CD4-positive, alpha-beta memory T cell (primary cell): ENCODE data around the gene BRIP1. TPM values are rescaled to one million over a fixed set of nuclear protein-coding genes. Genes with fewer than 3 reads are reported as not detected.
"Not testable (repeated sequence)": the region's sequence is repeated elsewhere in the genome, so short reads cannot be mapped to it uniquely, and the experiment has no call there.

ENCODE experiments used
- CTCF ChIA-PET: fragments of 350-600 bp; sonication (Branson Sonifier 250); formaldehyde crosslinking; loops from one replicate; lab custom pipeline; 2021; ENCODE audit warnings: inconsistent platforms; ENCODE audit not compliant: partially characterized antibody; lab: Charles Lee
- POLR2A ChIA-PET: fragments of 350-600 bp; sonication (Branson Sonifier 250); formaldehyde crosslinking; loops from one replicate; lab custom pipeline; 2021; ENCODE audit not compliant: partially characterized antibody; lab: Charles Lee
- DNase-seq, 5 donors: peaks; one replicate each; pipeline versions ENCODE4 v3.0.0 to v3.0.0-alpha.2; 2020 to 2022; ENCODE audit warnings: mixed read lengths in 1 of 5
- H3K27ac ChIP-seq: one replicate; pipeline ENCODE4 v1.7.0; 2013; ENCODE audit warnings: low read depth, low read length
- H3K27me3 ChIP-seq: 2 replicates; pipeline ENCODE4 v1.7.0; 2013; ENCODE audit warnings: mild to moderate bottlenecking, low read length, moderate library complexity; ENCODE audit not compliant: insufficient read depth
- H3K36me3 ChIP-seq: 2 replicates; pipeline ENCODE4 v1.7.0; 2013; ENCODE audit warnings: mild to moderate bottlenecking, low read length, moderate library complexity; ENCODE audit not compliant: insufficient read depth
- H3K4me1 ChIP-seq: 2 replicates; pipeline ENCODE4 v1.7.0; 2013; ENCODE audit warnings: mild to moderate bottlenecking, low read length, moderate library complexity; ENCODE audit not compliant: insufficient read depth
- H3K4me3 ChIP-seq, 2 donors: one replicate each; pipeline ENCODE4 v1.7.0; 2013; ENCODE audit warnings: low read length in 2 of 2, mild to moderate bottlenecking in 1 of 2
- H3K9me3 ChIP-seq, 2 donors: one replicate each; pipeline ENCODE4 v1.7.0; 2013; ENCODE audit warnings: low read length in 2 of 2, control low read depth in 1 of 2; ENCODE audit not compliant: control insufficient read depth in 1 of 2
- H3K27ac Mint-ChIP-seq, 7 donors: one replicate each; pipeline ENCODE4 v1.8.0; 2020 to 2021; ENCODE audit warnings: mixed read lengths in 7 of 7, mild to moderate bottlenecking in 6 of 7, inconsistent platforms in 3 of 7, moderate library complexity in 3 of 7
- H3K27me3 Mint-ChIP-seq, 2 donors: one replicate each; pipeline ENCODE4 v1.8.0; 2020 to 2021; ENCODE audit warnings: mixed read lengths in 2 of 2
- H3K36me3 Mint-ChIP-seq, 2 donors: one replicate each; pipeline ENCODE4 v1.8.0; 2020 to 2021; ENCODE audit warnings: mixed read lengths in 2 of 2, inconsistent platforms in 1 of 2, mild to moderate bottlenecking in 1 of 2
- H3K4me1 Mint-ChIP-seq, 4 donors: one replicate each; pipeline ENCODE4 v1.8.0; 2020 to 2021; ENCODE audit warnings: mixed read lengths in 4 of 4, mild to moderate bottlenecking in 1 of 4
- H3K4me3 Mint-ChIP-seq, 8 donors: one replicate each; pipeline ENCODE4 v1.8.0; 2020 to 2021; ENCODE audit warnings: mixed read lengths in 8 of 8, mild to moderate bottlenecking in 7 of 8, moderate library complexity in 6 of 8, inconsistent platforms in 3 of 8
- H3K9me3 Mint-ChIP-seq, 8 donors: one replicate each; pipeline ENCODE4 v1.8.0; 2020 to 2021; ENCODE audit warnings: mixed read lengths in 8 of 8, mild to moderate bottlenecking in 5 of 8, inconsistent platforms in 3 of 8, moderate library complexity in 1 of 8
- intact Hi-C: fragments of 100-400 bp; cut with micrococcal nuclease; formaldehyde crosslinking; loops from one replicate; pipeline ENCODE4 v1.15.1; 2023
- polyA plus RNA-seq, 2 donors: library from polyadenylated mRNA; unstranded; fragments of 300-500 nt; fragmentation: Illumina TruSeq; gene quantifications; one replicate each; pipeline ENCODE4 v1.2.3, GENCODE V29; 2021
- total RNA-seq, 2 experiments: library from RNA; stranded (reverse); gene quantifications; one replicate each; pipeline ENCODE4 v1.2.3, GENCODE V29; 2021

BRIP1 gene
- total and polyA plus RNA-seq, 4 experiments from 2014 or later: 0.31 to 1.7 (median 1.3) TPM

DNA sequence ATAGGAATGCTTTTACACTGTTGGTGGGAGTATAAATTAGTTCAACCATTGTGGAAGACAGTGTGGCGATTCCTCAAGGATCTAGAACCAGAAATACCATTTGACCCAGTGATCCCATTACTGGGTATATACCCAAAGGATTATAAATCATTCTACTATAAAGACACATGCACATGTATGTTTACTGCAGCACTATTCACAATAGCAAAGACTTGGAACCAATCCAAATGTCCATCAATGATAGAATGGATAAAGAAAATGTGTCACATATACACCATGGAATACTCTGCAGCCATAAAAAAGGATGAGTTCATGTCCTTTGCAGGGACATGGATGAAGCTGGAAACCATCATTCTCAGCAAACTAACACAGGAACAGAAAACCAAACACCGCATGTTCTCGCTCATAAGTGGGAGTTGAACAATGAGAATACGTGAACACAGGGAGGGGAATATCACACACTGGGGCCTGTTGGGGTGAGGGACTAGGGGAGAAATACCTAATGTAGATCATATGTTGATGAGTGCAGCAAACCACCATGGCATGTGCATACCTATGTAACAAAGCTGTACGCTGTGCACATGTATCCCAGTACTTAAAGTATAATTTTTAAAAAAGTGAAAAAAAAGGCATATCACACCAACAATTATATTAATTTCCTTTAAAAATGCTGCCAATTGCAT lies 196.8 kb downstream of the BRIP1 start:
- H3K4me1 ChIP-seq, intact Hi-C loops, H3K27ac ChIP-seq, H3K9me3 Mint-ChIP-seq, DNase-seq, H3K36me3 Mint-ChIP-seq, H3K9me3 ChIP-seq, H3K27me3 ChIP-seq, POLR2A ChIA-PET, H3K4me3 Mint-ChIP-seq, H3K36me3 ChIP-seq, H3K27ac Mint-ChIP-seq, CTCF ChIA-PET, H3K4me3 ChIP-seq, H3K4me1 Mint-ChIP-seq: not testable (repeated sequence)
- H3K27me3 Mint-ChIP-seq: peaks cover 10 to 16% of the 10 kb centered on the region in 2 donors

- ChIA-PET CTCF (no interaction called here), POLR2A (no interaction called here)
- Mint-ChIP-seq H3K27me3 (peaks cover 9 to 15% of the 10 kb centered on the region in 2 donors), H3K9me3 (peaks cover 0 to 4% (median 0%) of the 10 kb centered on the region in 8 donors), H3K36me3 (no peaks in the 10 kb centered on the region), H3K4me3 (no peak overlapping the region), H3K27ac (no peak overlapping the region), H3K4me1 (no peaks in the 10 kb centered on the region)
- no peak overlapping the region for H3K27ac ChIP-seq
- DNase-seq: no peak
- peaks cover 4% of the 10 kb centered on the region for H3K27me3 ChIP-seq
- intact Hi-C loops: no loop called here
- no peaks in the 10 kb centered on the region for H3K36me3 ChIP-seq
- no peaks in the 10 kb centered on the region for H3K9me3 ChIP-seq
- no peak overlapping the region for H3K4me3 ChIP-seq
- no peaks in the 10 kb centered on the region for H3K4me1 ChIP-seq
These were observed 200.0 kb downstream of the BRIP1 start for GRCh38 chr17:61663310-61663709.

GRCh38 chr17:61662741-61663140 lies 200.6 kb downstream of the BRIP1 start:
- intact Hi-C loops: no loop called here
- Mint-ChIP-seq H3K9me3 (peaks cover 0 to 4% (median 0%) of the 10 kb centered on the region in 8 donors), H3K27ac (no peak overlapping the region), H3K27me3 (peaks cover 9 to 16% of the 10 kb centered on the region in 2 donors), H3K4me3 (no peak overlapping the region), H3K36me3 (no peaks in the 10 kb centered on the region), H3K4me1 (no peaks in the 10 kb centered on the region)
- no peak for DNase-seq
- H3K27me3 ChIP-seq: peaks cover 4% of the 10 kb centered on the region
- H3K4me3 ChIP-seq: no peak overlapping the region
- POLR2A ChIA-PET: no interaction called here
- H3K9me3 ChIP-seq: no peaks in the 10 kb centered on the region
- CTCF ChIA-PET: no interaction called here
- H3K36me3 ChIP-seq: no peaks in the 10 kb centered on the region
- no peak overlapping the region for H3K27ac ChIP-seq
- H3K4me1 ChIP-seq: no peaks in the 10 kb centered on the region

GRCh38 chr17:61662186-61662585 lies 201.1 kb downstream of the BRIP1 start:
- Mint-ChIP-seq H3K27ac (no peak overlapping the region), H3K4me3 (no peak overlapping the region), H3K27me3 (peaks cover 9 to 16% of the 10 kb centered on the region in 2 donors), H3K4me1 (no peaks in the 10 kb centered on the region), H3K36me3 (no peaks in the 10 kb centered on the region), H3K9me3 (peaks cover 0 to 4% (median 0%) of the 10 kb centered on the region in 8 donors)
- Histone ChIP-seq H3K27me3 (peaks cover 4% of the 10 kb centered on the region), H3K4me1 (no peaks in the 10 kb centered on the region), H3K27ac (no peak overlapping the region), H3K36me3 (no peaks in the 10 kb centered on the region), H3K9me3 (no peaks in the 10 kb centered on the region), H3K4me3 (no peak overlapping the region)
- POLR2A ChIA-PET: no interaction called here
- CTCF ChIA-PET: no interaction called here
- intact Hi-C loops: no loop called here
- no peak for DNase-seq

DNA sequence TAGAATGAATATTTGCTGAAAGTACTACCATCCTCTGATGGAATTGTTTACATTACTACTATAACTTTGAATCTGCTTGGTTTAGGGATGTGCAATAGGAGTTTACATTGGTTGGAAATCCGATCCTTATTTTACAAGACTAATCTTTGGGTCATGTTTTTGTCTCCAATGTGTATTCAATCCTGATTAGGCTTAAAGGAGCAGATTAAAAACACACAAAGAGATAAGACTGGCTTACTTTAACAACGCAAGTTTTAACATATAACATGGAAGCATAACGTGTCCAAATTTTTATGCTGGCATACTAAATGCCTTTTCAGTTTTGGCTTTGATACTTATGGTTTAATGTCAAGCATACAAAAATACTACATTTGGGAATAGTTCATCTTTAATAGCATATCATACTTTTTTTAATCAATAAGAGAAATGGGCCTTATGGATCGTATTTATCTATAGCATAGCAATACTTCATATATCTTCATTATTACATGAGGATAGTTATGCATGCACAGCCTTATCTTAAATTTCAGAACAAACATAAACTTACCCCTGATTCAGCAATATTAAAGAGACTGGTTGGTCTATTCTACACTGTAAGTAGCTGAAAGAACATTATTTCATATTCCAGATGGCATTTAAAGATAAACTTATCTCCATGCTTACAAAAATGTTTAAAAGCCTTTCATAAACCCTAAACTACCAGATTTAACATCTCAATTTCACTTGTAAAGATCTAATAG lies 202.4 kb downstream of the BRIP1 start:
- POLR2A ChIA-PET: no interaction called here

DNA sequence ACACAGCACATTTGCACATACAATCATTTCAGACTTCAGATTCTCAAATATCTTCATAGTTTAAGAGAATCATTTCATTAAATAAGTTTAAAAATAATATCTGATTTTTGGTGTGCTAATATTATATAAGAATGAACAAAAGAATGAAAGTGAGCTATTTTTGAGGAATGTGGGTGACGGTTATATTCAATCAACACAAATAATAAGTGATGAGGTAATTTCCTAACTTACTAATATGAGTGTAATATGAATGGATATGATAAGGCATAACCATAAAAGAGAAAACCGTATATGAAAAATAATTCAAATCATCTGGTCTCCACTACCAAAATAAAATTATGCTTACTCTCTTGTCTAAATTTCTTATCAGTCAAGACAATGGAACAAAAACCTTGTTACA lies 203.9 kb downstream of the BRIP1 start:
- peaks cover 0 to 1% (median 0%) of the 10 kb centered on the region in 8 donors for H3K9me3 Mint-ChIP-seq

More for the DNA sequence above, 202.4 kb downstream of the BRIP1 start:
- Histone ChIP-seq H3K9me3 (no peaks in the 10 kb centered on the region), H3K4me3 (no peak overlapping the region), H3K27me3 (peaks cover 4% of the 10 kb centered on the region), H3K27ac (no peak overlapping the region), H3K4me1 (no peaks in the 10 kb centered on the region), H3K36me3 (no peaks in the 10 kb centered on the region)
- peaks cover 5 to 16% of the 10 kb centered on the region in 2 donors for H3K27me3 Mint-ChIP-seq
- no peak overlapping the region for H3K4me3 Mint-ChIP-seq
- no peak for DNase-seq
- H3K4me1 Mint-ChIP-seq: no peaks in the 10 kb centered on the region
- no peaks in the 10 kb centered on the region for H3K36me3 Mint-ChIP-seq
- intact Hi-C loops: no loop called here
- H3K27ac Mint-ChIP-seq: no peak overlapping the region
- H3K9me3 Mint-ChIP-seq: peaks cover 0 to 4% (median 0%) of the 10 kb centered on the region in 8 donors
- CTCF ChIA-PET: interaction anchor here (0.7 kb wide), 1 partner anchor 733 kb away, joined by 3 read pairs; no protein-coding TSS in a partner anchor

GRCh38 chr17:61658183-61658582 lies 205.1 kb downstream of the BRIP1 start:
- peaks cover 5 to 9% of the 10 kb centered on the region in 2 donors for H3K27me3 Mint-ChIP-seq
- DNase-seq: no peak
- ChIA-PET CTCF (no interaction called here), POLR2A (no interaction called here)
- Histone ChIP-seq H3K27ac (no peak overlapping the region), H3K4me3 (no peak overlapping the region), H3K36me3 (no peaks in the 10 kb centered on the region), H3K4me1 (no peaks in the 10 kb centered on the region), H3K9me3 (no peaks in the 10 kb centered on the region), H3K27me3 (peaks cover 4% of the 10 kb centered on the region)
- H3K9me3 Mint-ChIP-seq: peaks cover 0 to 7% (median 4%) of the 10 kb centered on the region in 8 donors
- no peak overlapping the region for H3K4me3 Mint-ChIP-seq
- intact Hi-C loops: no loop called here
- no peak overlapping the region for H3K27ac Mint-ChIP-seq
- no peaks in the 10 kb centered on the region for H3K36me3 Mint-ChIP-seq
- no peaks in the 10 kb centered on the region for H3K4me1 Mint-ChIP-seq

More for the DNA sequence above, 203.9 kb downstream of the BRIP1 start:
- peaks cover 5 to 12% of the 10 kb centered on the region in 2 donors for H3K27me3 Mint-ChIP-seq
- no peaks in the 10 kb centered on the region for H3K36me3 Mint-ChIP-seq
- intact Hi-C loops: no loop called here
- no peaks in the 10 kb centered on the region for H3K36me3 ChIP-seq
- H3K4me1 Mint-ChIP-seq: no peaks in the 10 kb centered on the region
- H3K27ac ChIP-seq: no peak overlapping the region
- no peaks in the 10 kb centered on the region for H3K9me3 ChIP-seq
- no peak overlapping the region for H3K4me3 Mint-ChIP-seq
- ChIA-PET CTCF (no interaction called here), POLR2A (no interaction called here)
- no peak for DNase-seq
- H3K27ac Mint-ChIP-seq: no peak overlapping the region
- no peak overlapping the region for H3K4me3 ChIP-seq
- H3K27me3 ChIP-seq: peaks cover 4% of the 10 kb centered on the region
- no peaks in the 10 kb centered on the region for H3K4me1 ChIP-seq
